Neural cell (in vitro differentiated cells): ENCODE data around the gene SREBF1. TPM values are rescaled to one million over a fixed set of nuclear protein-coding genes. Genes with fewer than 3 reads are reported as not detected.

Experiments
- H2AFZ ChIP-seq: fragments of 200-600, 300-800 bp; sonication (generic), shearing (Covaris generic); 2 replicates; pipeline ENCODE4 v1.6.0; 2014; ENCODE audit warnings: low read depth, mild to moderate bottlenecking, antibody characterized with exemption, low read length, moderate library complexity
- H3F3A ChIP-seq: fragments of 200-600 bp; shearing (Covaris generic); 2 replicates; pipeline ENCODE4 v1.6.1; 2016; ENCODE audit warnings: mild to moderate bottlenecking, moderate library complexity, mixed read lengths, antibody characterized with exemption, low read length; ENCODE audit not compliant: insufficient read depth, poor library complexity, severe bottlenecking
- H3K27ac ChIP-seq: fragments of 200-600, 300-800 bp; sonication (generic), shearing (Covaris generic); 2 replicates; pipeline ENCODE4 v1.5.1; 2014; ENCODE audit warnings: mild to moderate bottlenecking, low read length, moderate library complexity
- H3K27me3 ChIP-seq: fragments of 300-800, 200-600 bp; sonication (generic), shearing (Covaris generic); 2 replicates; pipeline ENCODE4 v1.6.0; 2014; ENCODE audit warnings: mild to moderate bottlenecking, low read depth, low read length, moderate library complexity; ENCODE audit not compliant: insufficient read depth
- H3K36me3 ChIP-seq: fragments of 300-800, 200-600 bp; sonication (generic), shearing (Covaris generic); 2 replicates; pipeline ENCODE4 v1.5.1; 2014; ENCODE audit warnings: mild to moderate bottlenecking, antibody characterized with exemption, low read length, moderate library complexity; ENCODE audit not compliant: insufficient read depth
- H3K4me2 ChIP-seq: fragments of 300-800, 200-600 bp; sonication (generic), shearing (Covaris generic); 2 replicates; pipeline ENCODE4 v1.6.0; 2014; ENCODE audit warnings: mild to moderate bottlenecking, low read length
- H3K4me3 ChIP-seq: fragments of 300-800, 200-600 bp; sonication (generic), shearing (Covaris generic); 2 replicates; pipeline ENCODE4 v1.5.1; 2014; ENCODE audit warnings: mild to moderate bottlenecking, low read length, moderate library complexity
- H3K79me2 ChIP-seq: fragments of 200-600 bp; shearing (Covaris generic); replicated peaks from 2 replicates; pipeline ENCODE4 v1.6.0; 2014; ENCODE audit warnings: mild to moderate bottlenecking, low read length, moderate library complexity; ENCODE audit not compliant: insufficient read depth
- H3K9ac ChIP-seq: fragments of 300-800, 200-600 bp; sonication (generic), shearing (Covaris generic); 2 replicates; pipeline ENCODE4 v1.6.1; 2016; ENCODE audit warnings: mild to moderate bottlenecking, low read length, mixed read lengths
- H3K9me2 ChIP-seq: fragments of 200-600 bp; shearing (Covaris generic); 2 replicates; pipeline ENCODE4 v1.6.1; 2016; ENCODE audit warnings: mild to moderate bottlenecking, low read length, mixed read lengths; ENCODE audit not compliant: insufficient read depth
- H3K9me3 ChIP-seq: fragments of 200-600, 300-800 bp; sonication (generic), shearing (Covaris generic); 2 replicates; pipeline ENCODE4 v1.6.1; 2016; ENCODE audit warnings: mild to moderate bottlenecking, mixed run types, low read length, moderate library complexity, mixed read lengths
- H4K20me1 ChIP-seq: fragments of 200-600 bp; shearing (Covaris generic); 2 replicates; pipeline ENCODE4 v1.6.1; 2016; ENCODE audit warnings: mild to moderate bottlenecking, mixed run types; ENCODE audit not compliant: insufficient read depth
- CTCF ChIP-seq: fragments of 450-650 bp; IDR thresholded peaks from 2 replicates; pipeline ENCODE4 v1.5.1; 2014; ENCODE audit warnings: antibody characterized with exemption, mild to moderate bottlenecking, moderate library complexity; ENCODE audit not compliant: poor library complexity, severe bottlenecking
- EP300 ChIP-seq: fragments of 450-650 bp; conservative IDR thresholded peaks from 2 replicates; pipeline ENCODE4 v1.6.1; 2014; ENCODE audit warnings: antibody characterized with exemption, mild to moderate bottlenecking, moderate library complexity; ENCODE audit not compliant: poor library complexity, severe bottlenecking
- EZH2 ChIP-seq: fragments of 200-600, 300-800 bp; shearing (Covaris generic), sonication (generic); IDR thresholded peaks from 2 replicates; pipeline ENCODE4 v1.6.1; 2014; ENCODE audit warnings: antibody characterized with exemption, low read length, borderline replicate concordance, mild to moderate bottlenecking; ENCODE audit not compliant: insufficient read depth, poor library complexity, severe bottlenecking
- MXI1 ChIP-seq: fragments of 450-650 bp; conservative IDR thresholded peaks from 2 replicates; pipeline ENCODE4 v1.6.1; 2014; ENCODE audit warnings: antibody characterized with exemption, mild to moderate bottlenecking; ENCODE audit not compliant: poor library complexity, severe bottlenecking
- POLR2AphosphoS5 ChIP-seq: IDR thresholded peaks from 2 replicates; pipeline ENCODE4 v1.6.1; 2012
- RAD21 ChIP-seq: fragments of 450-650 bp; conservative IDR thresholded peaks from 2 replicates; pipeline ENCODE4 v1.6.1; 2014; ENCODE audit warnings: antibody characterized with exemption, mild to moderate bottlenecking, moderate library complexity
- SMC3 ChIP-seq: fragments of 450-650 bp; conservative IDR thresholded peaks from 2 replicates; pipeline ENCODE4 v1.6.1; 2014; ENCODE audit warnings: antibody characterized with exemption, mild to moderate bottlenecking, moderate library complexity; ENCODE audit not compliant: poor library complexity
- TAF1 ChIP-seq: IDR thresholded peaks from 2 replicates; pipeline ENCODE4 v1.6.1; 2012; ENCODE audit warnings: low read depth
- polyA plus RNA-seq: library from polyadenylated mRNA; depleted of rRNA; stranded (reverse); fragments of >200 nt; gene quantifications from 2 replicates; pipeline ENCODE4 v1.2.3, GENCODE V29; 2014
- TF ChIP-seq, protein P1 (sequence below): IDR thresholded peaks from 2 replicates; pipeline ENCODE4 v1.6.1; 2012; ENCODE audit warnings: borderline replicate concordance

Gene SREBF1
- polyA plus RNA-seq, 1 donor from 2014 or later = 22.5 TPM

- H3K9me3 ChIP-seq = no peaks in the 10 kb centered on the region
- no peak overlapping the region for H3K4me2 ChIP-seq
- H3K4me3 ChIP-seq = peak overlapping the region; percentile 61
- no peaks in the 10 kb centered on the region for H3K27me3 ChIP-seq
- H3K79me2 ChIP-seq = peaks cover 65% of the 10 kb centered on the region
- peak overlapping the region; percentile 87 for H3K27ac ChIP-seq
- H3K9ac ChIP-seq = peak overlapping the region; percentile 68
- TF ChIP-seq MXI1 (no peak), SMC3 (no peak), POLR2AphosphoS5 (no peak), TAF1 (no peak), EZH2 (no peak), RAD21 (no peak), EP300 (no peak), CTCF (no peak)
- TF ChIP-seq, protein P1, sequence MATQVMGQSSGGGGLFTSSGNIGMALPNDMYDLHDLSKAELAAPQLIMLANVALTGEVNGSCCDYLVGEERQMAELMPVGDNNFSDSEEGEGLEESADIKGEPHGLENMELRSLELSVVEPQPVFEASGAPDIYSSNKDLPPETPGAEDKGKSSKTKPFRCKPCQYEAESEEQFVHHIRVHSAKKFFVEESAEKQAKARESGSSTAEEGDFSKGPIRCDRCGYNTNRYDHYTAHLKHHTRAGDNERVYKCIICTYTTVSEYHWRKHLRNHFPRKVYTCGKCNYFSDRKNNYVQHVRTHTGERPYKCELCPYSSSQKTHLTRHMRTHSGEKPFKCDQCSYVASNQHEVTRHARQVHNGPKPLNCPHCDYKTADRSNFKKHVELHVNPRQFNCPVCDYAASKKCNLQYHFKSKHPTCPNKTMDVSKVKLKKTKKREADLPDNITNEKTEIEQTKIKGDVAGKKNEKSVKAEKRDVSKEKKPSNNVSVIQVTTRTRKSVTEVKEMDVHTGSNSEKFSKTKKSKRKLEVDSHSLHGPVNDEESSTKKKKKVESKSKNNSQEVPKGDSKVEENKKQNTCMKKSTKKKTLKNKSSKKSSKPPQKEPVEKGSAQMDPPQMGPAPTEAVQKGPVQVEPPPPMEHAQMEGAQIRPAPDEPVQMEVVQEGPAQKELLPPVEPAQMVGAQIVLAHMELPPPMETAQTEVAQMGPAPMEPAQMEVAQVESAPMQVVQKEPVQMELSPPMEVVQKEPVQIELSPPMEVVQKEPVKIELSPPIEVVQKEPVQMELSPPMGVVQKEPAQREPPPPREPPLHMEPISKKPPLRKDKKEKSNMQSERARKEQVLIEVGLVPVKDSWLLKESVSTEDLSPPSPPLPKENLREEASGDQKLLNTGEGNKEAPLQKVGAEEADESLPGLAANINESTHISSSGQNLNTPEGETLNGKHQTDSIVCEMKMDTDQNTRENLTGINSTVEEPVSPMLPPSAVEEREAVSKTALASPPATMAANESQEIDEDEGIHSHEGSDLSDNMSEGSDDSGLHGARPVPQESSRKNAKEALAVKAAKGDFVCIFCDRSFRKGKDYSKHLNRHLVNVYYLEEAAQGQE = no peak
- H2AFZ ChIP-seq = no peak overlapping the region
- peaks cover 6% of the 10 kb centered on the region for H3K36me3 ChIP-seq
- H4K20me1 ChIP-seq = no peaks in the 10 kb centered on the region
- H3K9me2 ChIP-seq = no peaks in the 10 kb centered on the region
- H3F3A ChIP-seq = no peaks in the 10 kb centered on the region
Observed at GRCh38 chr17:17790637-17791464, 45.9 kb downstream of the SREBF1 start.

- Histone ChIP-seq H3F3A (no peaks in the 10 kb centered on the region), H3K27ac (peak overlapping the region; percentile 87), H4K20me1 (no peaks in the 10 kb centered on the region), H3K9me2 (no peaks in the 10 kb centered on the region), H3K9ac (peak overlapping the region; percentile 68), H3K4me3 (peak overlapping the region; percentile 27), H3K4me2 (no peak overlapping the region), H3K9me3 (no peaks in the 10 kb centered on the region), H3K36me3 (peaks cover 6% of the 10 kb centered on the region), H3K79me2 (peaks cover 71% of the 10 kb centered on the region), H2AFZ (no peak overlapping the region), H3K27me3 (no peaks in the 10 kb centered on the region)
- TF ChIP-seq POLR2AphosphoS5 (no peak), SMC3 (no peak), RAD21 (no peak), EZH2 (no peak), MXI1 (no peak), TAF1 (no peak), EP300 (no peak), CTCF (no peak)
- TF ChIP-seq, protein P1 = no peak
Observed at GRCh38 chr17:17789828-17790636, 46.8 kb downstream of the SREBF1 start.
